Activated CD4-positive, alpha-beta T cell treated with anti-CD3 and anti-CD28 coated beads for 36 hours (primary cell): ENCODE results near the gene PAH. TPM values are rescaled to one million over a fixed set of nuclear protein-coding genes. Genes with fewer than 3 reads are reported as not detected.

ENCODE experiments used
- ATAC-seq: fragments of 200-7000 bp; cut with Tn5 transposase; one replicate; pipeline ENCODE4 v1.10.0; 2021; ENCODE audit warnings: mild to moderate bottlenecking, moderate library complexity
- CTCF ChIA-PET: fragments of 350-600 bp; sonication (Branson Sonifier 250); formaldehyde crosslinking; loops from one replicate; lab custom pipeline; 2021; ENCODE audit warnings: antibody characterized with exemption; lab: Charles Lee
- POLR2A ChIA-PET: fragments of 350-600 bp; sonication (Branson Sonifier 250); formaldehyde crosslinking; loops from one replicate; lab custom pipeline; 2021; ENCODE audit warnings: antibody characterized with exemption, inconsistent platforms; lab: Charles Lee
- DNase-seq: peaks from one replicate; pipeline ENCODE4 v3.0.0-alpha.2; 2020
- H3K27ac Mint-ChIP-seq: one replicate; pipeline ENCODE4 v1.8.0; 2021; ENCODE audit warnings: mixed read lengths
- H3K27me3 Mint-ChIP-seq: one replicate; pipeline ENCODE4 v1.8.0; 2021; ENCODE audit warnings: mixed read lengths
- H3K36me3 Mint-ChIP-seq: one replicate; pipeline ENCODE4 v1.8.0; 2021; ENCODE audit warnings: low read depth, mixed read lengths
- H3K4me1 Mint-ChIP-seq: one replicate; pipeline ENCODE4 v1.8.0; 2021; ENCODE audit warnings: mixed read lengths
- H3K4me3 Mint-ChIP-seq: one replicate; pipeline ENCODE4 v1.8.0; 2021; ENCODE audit warnings: mild to moderate bottlenecking, moderate library complexity, mixed read lengths
- H3K9me3 Mint-ChIP-seq: one replicate; pipeline ENCODE4 v1.8.0; 2021; ENCODE audit warnings: low read depth, mixed read lengths
- intact Hi-C, 2 experiments: fragments of 100-400 bp; cut with DNase I in 1 of 2; cut with micrococcal nuclease in 1 of 2; formaldehyde crosslinking; loops; one replicate each; pipeline versions ENCODE4 v1.14.2 to v1.15.1; 2022 to 2024; cut with DNase I, micrococcal nuclease
- total RNA-seq, 2 experiments: library from RNA; stranded (reverse); gene quantifications; one replicate each; pipeline ENCODE4 v1.2.3, GENCODE V29; 2021

PAH gene
- total RNA-seq, 2 experiments from 2014 or later: not detected

DNA sequence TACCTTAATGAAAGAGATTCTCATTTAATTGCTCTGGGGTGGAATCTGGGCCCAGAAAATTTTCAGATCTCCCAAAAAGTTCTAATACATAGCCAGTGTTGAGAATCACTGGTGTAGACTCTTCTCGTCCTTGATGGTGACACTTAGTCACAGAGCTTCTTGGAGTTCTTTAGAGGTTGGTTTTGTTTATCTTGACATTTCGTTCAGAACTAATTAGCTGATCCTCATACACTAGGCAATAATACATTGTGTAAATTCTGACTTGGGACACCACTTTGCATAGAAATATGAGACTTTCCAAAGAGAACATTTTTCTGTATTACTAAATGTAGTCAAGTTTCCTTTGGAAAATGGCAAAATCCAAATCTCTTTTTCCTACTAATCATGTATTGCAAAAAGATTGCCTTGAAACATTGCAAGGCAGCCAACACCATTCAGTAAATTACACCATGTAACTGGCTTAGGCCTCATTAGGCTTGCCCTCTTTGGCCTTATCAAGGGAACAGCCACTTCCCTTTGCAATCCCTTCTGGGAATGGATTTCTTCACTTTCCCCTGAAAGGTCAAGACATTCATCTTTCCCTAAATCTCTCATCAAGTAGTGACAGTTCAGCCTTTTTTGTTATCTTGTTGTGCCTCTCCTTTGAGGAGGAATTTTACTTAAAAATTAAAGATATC lies 102.2 kb downstream of the PAH start:
- DNase-seq (no peak), ATAC-seq (no peak)
- H3K27me3 Mint-ChIP-seq: peaks cover 11% of the 10 kb centered on the region
- H3K36me3 Mint-ChIP-seq: no peaks in the 10 kb centered on the region
- H3K27ac Mint-ChIP-seq: no peak overlapping the region
- intact Hi-C loops: no loop called here
- no peaks in the 10 kb centered on the region for H3K9me3 Mint-ChIP-seq
- H3K4me3 Mint-ChIP-seq: no peak overlapping the region
- POLR2A ChIA-PET: no interaction called here
- CTCF ChIA-PET: no interaction called here
- H3K4me1 Mint-ChIP-seq: no peaks in the 10 kb centered on the region

DNA sequence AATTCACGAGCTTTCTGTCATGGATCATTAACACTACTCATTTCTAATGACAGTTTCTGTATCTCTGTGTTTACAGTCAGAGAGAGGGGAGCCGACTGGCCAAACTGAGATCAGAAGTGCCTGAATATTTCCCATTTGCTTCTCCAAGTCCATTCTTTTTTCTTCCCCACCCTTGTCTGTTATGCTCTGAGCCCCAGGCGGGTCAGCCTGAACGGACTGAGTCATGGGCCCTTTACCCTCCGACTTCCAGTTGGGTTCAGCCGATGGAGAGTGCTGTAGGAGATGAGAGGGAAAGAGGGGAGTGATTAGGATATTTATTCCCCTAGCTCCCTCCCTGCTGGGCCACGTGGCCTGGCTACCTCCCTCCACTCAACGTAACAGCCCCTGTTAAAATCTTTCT lies 104.7 kb downstream of the PAH start:
- intact Hi-C loops: no loop called here
- peaks cover 8% of the 10 kb centered on the region for H3K27me3 Mint-ChIP-seq
- no peaks in the 10 kb centered on the region for H3K36me3 Mint-ChIP-seq
- H3K27ac Mint-ChIP-seq: no peak overlapping the region
- CTCF ChIA-PET: interaction anchor here (0.9 kb wide), 1 partner anchor 96 kb away, joined by 3 read pairs; no protein-coding TSS in a partner anchor
- ATAC-seq (no peak), DNase-seq (no peak)
- no peak overlapping the region for H3K4me3 Mint-ChIP-seq
- H3K4me1 Mint-ChIP-seq: no peaks in the 10 kb centered on the region
- POLR2A ChIA-PET: no interaction called here
- no peaks in the 10 kb centered on the region for H3K9me3 Mint-ChIP-seq

- Mint-ChIP-seq H3K4me1 (no peaks in the 10 kb centered on the region), H3K36me3 (no peaks in the 10 kb centered on the region), H3K27ac (no peak overlapping the region), H3K4me3 (no peak overlapping the region), H3K9me3 (no peaks in the 10 kb centered on the region), H3K27me3 (peaks cover 4% of the 10 kb centered on the region)
- ATAC-seq (no peak), DNase-seq (peak; percentile 43)
- ChIA-PET CTCF (interaction anchor here (0.5 to 0.9 kb wide), 3 partner anchors 33 to 372 kb away, joined by 3 to 4 read pairs (median 4); no protein-coding TSS in a partner anchor), POLR2A (no interaction called here)
- intact Hi-C loops: loop anchor here in 1 of 2 experiments (1.0 kb wide), 1 partner anchor 872 kb away; no protein-coding TSS in a partner anchor
Observed at GRCh38 chr12:102811110-102811737, 105.8 kb downstream of the PAH start.

- intact Hi-C loops: no loop called here
- ChIA-PET CTCF (no interaction called here), POLR2A (no interaction called here)
- Mint-ChIP-seq H3K9me3 (no peaks in the 10 kb centered on the region), H3K27me3 (peaks cover 2% of the 10 kb centered on the region), H3K4me3 (no peak overlapping the region), H3K4me1 (no peaks in the 10 kb centered on the region), H3K27ac (no peak overlapping the region), H3K36me3 (no peaks in the 10 kb centered on the region)
- ATAC-seq (no peak), DNase-seq (no peak)
Observed at GRCh38 chr12:102808412-102808811, 108.6 kb downstream of the PAH start.

GRCh38 chr12:102806592-102806991 lies 110.5 kb downstream of the PAH start:
- Mint-ChIP-seq H3K4me1 (no peaks in the 10 kb centered on the region), H3K36me3 (no peaks in the 10 kb centered on the region), H3K4me3 (no peak overlapping the region), H3K27me3 (peaks cover 2% of the 10 kb centered on the region), H3K27ac (no peak overlapping the region), H3K9me3 (no peaks in the 10 kb centered on the region)
- ChIA-PET POLR2A (no interaction called here), CTCF (no interaction called here)
- intact Hi-C loops: no loop called here
- ATAC-seq: no peak
- DNase-seq: no peak

DNA sequence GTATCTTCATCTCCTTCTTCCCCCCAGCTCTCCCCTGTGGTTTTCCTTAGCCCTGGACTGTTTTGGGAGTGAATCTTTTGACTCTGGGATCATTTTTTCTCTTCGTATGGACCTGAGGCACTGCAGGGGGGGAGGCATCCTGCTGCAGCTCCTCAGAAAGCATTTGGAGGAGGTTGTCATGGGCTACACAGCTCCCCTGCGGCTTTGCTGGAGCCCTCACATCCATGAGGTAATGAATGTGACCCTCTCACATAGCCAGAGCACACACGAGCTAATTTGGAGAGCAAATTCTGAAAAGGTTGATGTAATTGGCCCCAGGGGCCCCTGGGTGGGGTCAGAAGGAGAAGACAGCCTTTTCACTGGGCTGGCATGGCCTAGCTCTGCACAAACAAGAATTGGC lies 110.9 kb downstream of the PAH start:
- no peak for ATAC-seq
- intact Hi-C loops: no loop called here
- H3K27me3 Mint-ChIP-seq: peaks cover 2% of the 10 kb centered on the region

GRCh38 chr12:102800565-102800964 lies 116.5 kb downstream of the PAH start:
- CTCF ChIA-PET: no interaction called here
- Mint-ChIP-seq H3K4me3 (no peak overlapping the region), H3K4me1 (no peaks in the 10 kb centered on the region), H3K36me3 (no peaks in the 10 kb centered on the region), H3K27me3 (peaks cover 2% of the 10 kb centered on the region), H3K9me3 (no peaks in the 10 kb centered on the region), H3K27ac (no peak overlapping the region)
- intact Hi-C loops: no loop called here
- ATAC-seq: no peak
- POLR2A ChIA-PET: no interaction called here
- DNase-seq: no peak

More for the DNA sequence above, 110.9 kb downstream of the PAH start:
- Mint-ChIP-seq H3K36me3 (no peaks in the 10 kb centered on the region), H3K27ac (no peak overlapping the region), H3K4me3 (no peak overlapping the region), H3K4me1 (no peaks in the 10 kb centered on the region), H3K9me3 (no peaks in the 10 kb centered on the region)
- no peak for DNase-seq
- ChIA-PET POLR2A (interaction anchor here (0.6 kb wide), 1 partner anchor 900 kb away, joined by 3 read pairs; no protein-coding TSS in a partner anchor), CTCF (no interaction called here)

DNA sequence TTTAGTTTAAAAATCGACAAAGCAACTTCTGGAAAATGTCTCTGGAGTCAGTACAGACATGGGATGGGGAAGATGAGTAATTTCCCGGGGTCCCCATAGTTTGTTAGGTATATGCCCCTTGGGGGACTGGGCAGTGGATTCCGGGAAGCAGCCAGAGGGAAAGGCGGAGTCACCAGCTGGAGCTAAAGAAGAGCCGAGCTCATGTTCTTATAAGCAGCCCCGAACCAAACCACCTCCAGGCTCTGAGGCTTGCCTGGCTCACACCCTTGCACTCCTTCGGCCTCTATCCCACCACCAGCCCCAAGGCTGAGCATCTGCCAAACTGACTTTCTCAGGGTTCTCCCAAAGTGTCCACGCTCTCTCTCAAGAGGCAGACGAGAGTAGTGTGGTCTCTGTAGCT lies 117.8 kb downstream of the PAH start:
- DNase-seq (no peak), ATAC-seq (no peak)
- POLR2A ChIA-PET: no interaction called here
- Mint-ChIP-seq H3K4me3 (no peak overlapping the region), H3K4me1 (no peaks in the 10 kb centered on the region), H3K9me3 (no peaks in the 10 kb centered on the region), H3K36me3 (no peaks in the 10 kb centered on the region), H3K27ac (no peak overlapping the region), H3K27me3 (peaks cover 4% of the 10 kb centered on the region)
- intact Hi-C loops: no loop called here
- CTCF ChIA-PET: no interaction called here

- ATAC-seq (no peak), DNase-seq (no peak)
- ChIA-PET CTCF (no interaction called here), POLR2A (no interaction called here)
- H3K4me1 Mint-ChIP-seq: no peaks in the 10 kb centered on the region
- H3K4me3 Mint-ChIP-seq: no peak overlapping the region
- no peaks in the 10 kb centered on the region for H3K9me3 Mint-ChIP-seq
- H3K27ac Mint-ChIP-seq: no peak overlapping the region
- H3K27me3 Mint-ChIP-seq: peaks cover 2% of the 10 kb centered on the region
- no peaks in the 10 kb centered on the region for H3K36me3 Mint-ChIP-seq
- intact Hi-C loops: no loop called here
Observed at GRCh38 chr12:102797528-102797927, 119.5 kb downstream of the PAH start.

GRCh38 chr12:102793921-102794320 lies 123.1 kb downstream of the PAH start:
- Mint-ChIP-seq H3K4me1 (no peaks in the 10 kb centered on the region), H3K4me3 (no peak overlapping the region), H3K27me3 (peaks cover 2% of the 10 kb centered on the region), H3K27ac (no peak overlapping the region), H3K36me3 (no peaks in the 10 kb centered on the region), H3K9me3 (no peaks in the 10 kb centered on the region)
- ChIA-PET CTCF (no interaction called here), POLR2A (no interaction called here)
- intact Hi-C loops: no loop called here
- no peak for DNase-seq
- ATAC-seq: no peak
